ENCODE measurements around the gene RPS3. TPM values are rescaled to one million over a fixed set of nuclear protein-coding genes. Genes with fewer than 3 reads are reported as not detected.

Gene RPS3
- total RNA-seq, 1 donor from 2014 or later: 511 TPM

GRCh38 chr11:75428281-75428724 lies 29.0 kb downstream of the RPS3 start:
- peak overlapping the region; percentile 37 to 53 for H3K4me3 ChIP-seq
- no peaks in the 10 kb centered on the region for H3K9me3 ChIP-seq
- intact Hi-C loops (cut with DNase I): loop anchor here (1.0 to 10.0 kb wide), 2 partner anchors 9 to 386 kb away; partner anchors contain the start of gene UVRAG
- H3K27ac ChIP-seq: peak overlapping the region; percentile 60 to 77
- no peaks in the 10 kb centered on the region for H3K27me3 ChIP-seq
- H3K4me1 ChIP-seq: peaks cover 2 to 9% of the 10 kb centered on the region in 2 donors
- peaks cover 0 to 4% of the 10 kb centered on the region in 2 donors for H3K36me3 ChIP-seq
- no peak for TF ChIP-seq CTCF (IDR thresholded peaks at IDR 0.05)
- DNase-seq (ENCODE audit: low spot score in 2 of 2): peak; percentile 82 to 95

- intact Hi-C loops (cut with DNase I): loop anchor here (1.0 to 10.0 kb wide), 2 partner anchors 10 to 386 kb away; partner anchors contain the start of gene UVRAG
- DNase-seq (ENCODE audit: low spot score in 2 of 2): no peak
Observed at GRCh38 chr11:75428989-75429640, 29.8 kb downstream of the RPS3 start.

GRCh38 chr11:75429641-75429901 lies 30.3 kb downstream of the RPS3 start:
- Histone ChIP-seq H3K27me3 (no peaks in the 10 kb centered on the region), H3K9me3 (no peaks in the 10 kb centered on the region), H3K4me3 (peak overlapping the region; percentile 43 to 61), H3K4me1 (peaks cover 2 to 9% of the 10 kb centered on the region in 2 donors), H3K36me3 (no peaks in the 10 kb centered on the region), H3K27ac (peak overlapping the region in 1 of 2 donors; percentile 62)
- TF ChIP-seq CTCF (IDR thresholded peaks at IDR 0.05): no peak
- no peak for DNase-seq (ENCODE audit: low spot score in 2 of 2)
- intact Hi-C loops (cut with DNase I): loop anchor here (10.0 kb wide), 1 partner anchor 385 kb away; the partner anchor contains the start of gene UVRAG

More at GRCh38 chr11:75428989-75429640, 29.8 kb downstream of the RPS3 start:
- no peaks in the 10 kb centered on the region for H3K36me3 ChIP-seq
- H3K9me3 ChIP-seq: no peaks in the 10 kb centered on the region
- peak overlapping the region; percentile 62 to 77 for H3K27ac ChIP-seq
- no peaks in the 10 kb centered on the region for H3K27me3 ChIP-seq
- no peak for TF ChIP-seq CTCF (IDR thresholded peaks at IDR 0.05)
- H3K4me3 ChIP-seq: peak overlapping the region in 1 of 2 donors; percentile 53
- peaks cover 2 to 9% of the 10 kb centered on the region in 2 donors for H3K4me1 ChIP-seq

GRCh38 chr11:75429902-75430713 lies 30.8 kb downstream of the RPS3 start:
- Histone ChIP-seq H3K4me3 (peak overlapping the region; percentile 43 to 61), H3K36me3 (no peaks in the 10 kb centered on the region), H3K27ac (peak overlapping the region in 1 of 2 donors; percentile 62), H3K9me3 (no peaks in the 10 kb centered on the region), H3K4me1 (peaks cover 2 to 9% of the 10 kb centered on the region in 2 donors), H3K27me3 (no peaks in the 10 kb centered on the region)
- no peak for TF ChIP-seq CTCF (IDR thresholded peaks at IDR 0.05)
- intact Hi-C loops (cut with DNase I): loop anchor here (5.0 to 10.0 kb wide), 2 partner anchors 33 to 385 kb away; partner anchors contain the start of genes RPS3 and UVRAG
- peak in 1 of 2 donors; percentile 83 for DNase-seq (ENCODE audit: low spot score in 2 of 2)

GRCh38 chr11:75430714-75431532 lies 31.6 kb downstream of the RPS3 start:
- H3K27ac ChIP-seq: peak overlapping the region in 1 of 2 donors; percentile 62
- peaks cover 2 to 9% of the 10 kb centered on the region in 2 donors for H3K4me1 ChIP-seq
- no peak for TF ChIP-seq CTCF (IDR thresholded peaks at IDR 0.05)
- no peaks in the 10 kb centered on the region for H3K27me3 ChIP-seq
- DNase-seq (ENCODE audit: low spot score in 2 of 2): no peak
- H3K36me3 ChIP-seq: no peaks in the 10 kb centered on the region
- H3K9me3 ChIP-seq: no peaks in the 10 kb centered on the region
- peak overlapping the region; percentile 43 to 61 for H3K4me3 ChIP-seq
- intact Hi-C loops (cut with DNase I): loop anchor here (5.0 kb wide), 1 partner anchor 34 kb away; the partner anchor contains the start of gene RPS3

All from ascending aorta (tissue), 2 donors.